ENCODE data around the gene EFHD2. TPM values are rescaled to one million over a fixed set of nuclear protein-coding genes. Genes with fewer than 3 reads are reported as not detected.

EFHD2 gene
- total RNA-seq, 4 donors from 2014 or later: 47.5 to 79.5 (median 61.0) TPM

DNA sequence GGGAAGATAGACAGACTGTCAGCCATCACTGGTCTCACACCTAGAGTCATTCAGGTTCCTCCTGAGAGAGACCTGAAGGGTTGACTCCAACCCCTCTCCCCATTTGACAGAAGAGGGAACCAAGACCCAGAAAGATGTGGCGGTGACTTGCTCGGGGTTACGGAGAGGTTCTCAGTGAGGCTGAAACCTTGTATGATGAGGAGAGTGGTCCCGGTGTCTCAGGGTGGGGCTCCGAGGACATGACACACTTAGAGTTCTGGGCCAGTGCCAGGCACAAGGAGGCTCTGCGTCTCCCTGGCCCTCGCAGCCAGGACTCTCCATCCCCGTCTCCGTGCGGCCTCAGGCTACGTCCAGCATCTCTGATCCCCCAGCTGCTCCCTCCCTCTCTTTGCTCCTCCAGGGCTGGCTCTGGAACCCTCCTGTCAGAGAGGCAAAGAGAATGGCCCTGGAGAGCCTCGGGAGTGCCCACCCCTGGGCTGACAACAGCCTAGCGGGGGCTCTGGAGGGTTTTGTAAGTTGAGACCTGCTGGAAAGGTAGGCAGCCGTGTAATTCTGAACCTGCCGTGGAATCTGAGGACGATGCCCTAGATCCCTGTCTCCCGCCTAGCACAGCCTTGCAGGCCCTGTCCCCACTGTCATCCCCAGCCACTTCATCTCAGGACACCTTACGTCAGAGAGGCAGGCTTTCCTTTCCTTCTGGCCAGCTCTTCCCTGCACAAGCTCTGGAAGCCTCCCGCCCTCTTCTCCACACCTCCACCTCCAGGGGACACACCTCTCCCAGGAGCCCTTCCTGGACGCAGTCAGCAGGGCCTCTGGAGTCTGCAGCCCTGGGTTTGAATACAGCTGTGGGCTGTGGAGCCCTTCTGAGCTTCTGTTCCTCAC is 4.1 kb downstream of the EFHD2 start:
- no peak for DNase-seq
- Histone ChIP-seq H3K4me3 (no peak overlapping the region), H3K27ac (peak overlapping the region in 3 of 4 donors; percentile 21 to 90 (median 87)), H3K36me3 (peaks cover 0 to 13% (median 0%) of the 10 kb centered on the region in 3 donors), H3K4me1 (peaks cover 34 to 92% (median 74%) of the 10 kb centered on the region in 3 donors), H3K9me3 (no peaks in the 10 kb centered on the region), H3K27me3 (no peaks in the 10 kb centered on the region)
- 72 to 85% methylated on average over 10 to 16 of the region's 20 CpGs for WGBS, 2 donors
- TF ChIP-seq CTCF (IDR thresholded peaks at IDR 0.05): no peak
- no peak for TF ChIP-seq POLR2A (IDR thresholded peaks at IDR 0.05)
- intact Hi-C loops (cut with DNase I): no loop called here

- intact Hi-C loops (cut with DNase I): no loop called here
- Histone ChIP-seq H3K27me3 (no peaks in the 10 kb centered on the region), H3K9me3 (no peaks in the 10 kb centered on the region), H3K36me3 (peaks cover 0 to 13% (median 0%) of the 10 kb centered on the region in 3 donors), H3K4me3 (no peak overlapping the region), H3K4me1 (peaks cover 40 to 93% (median 75%) of the 10 kb centered on the region in 3 donors), H3K27ac (peak overlapping the region in 1 of 4 donors; percentile 87)
- DNase-seq: no peak
- WGBS, 2 donors: 88 to 97% methylated on average over 4 to 9 of the region's 10 CpGs
- TF ChIP-seq POLR2A (IDR thresholded peaks at IDR 0.05) (no peak), CTCF (IDR thresholded peaks at IDR 0.05) (no peak)
Observed at GRCh38 chr1:15414445-15414983, 4.8 kb downstream of the EFHD2 start.

- no peaks in the 10 kb centered on the region for H3K27me3 ChIP-seq
- peaks cover 32 to 87% (median 65%) of the 10 kb centered on the region in 3 donors for H3K4me1 ChIP-seq
- TF ChIP-seq POLR2A (IDR thresholded peaks at IDR 0.05) (no peak), CTCF (IDR thresholded peaks at IDR 0.05) (no peak)
- peak overlapping the region in 1 of 4 donors; percentile 26 for H3K4me3 ChIP-seq
- peak overlapping the region; percentile 80 to 88 (median 84) for H3K27ac ChIP-seq
- no peaks in the 10 kb centered on the region for H3K9me3 ChIP-seq
- 26% methylated on average over 18 of the region's 18 CpGs for WGBS, 2 donors
- intact Hi-C loops (cut with DNase I): no loop called here
- H3K36me3 ChIP-seq: peaks cover 0 to 21% (median 0%) of the 10 kb centered on the region in 3 donors
- DNase-seq: no peak
Observed at GRCh38 chr1:15417059-15417934, 7.6 kb downstream of the EFHD2 start.

DNA sequence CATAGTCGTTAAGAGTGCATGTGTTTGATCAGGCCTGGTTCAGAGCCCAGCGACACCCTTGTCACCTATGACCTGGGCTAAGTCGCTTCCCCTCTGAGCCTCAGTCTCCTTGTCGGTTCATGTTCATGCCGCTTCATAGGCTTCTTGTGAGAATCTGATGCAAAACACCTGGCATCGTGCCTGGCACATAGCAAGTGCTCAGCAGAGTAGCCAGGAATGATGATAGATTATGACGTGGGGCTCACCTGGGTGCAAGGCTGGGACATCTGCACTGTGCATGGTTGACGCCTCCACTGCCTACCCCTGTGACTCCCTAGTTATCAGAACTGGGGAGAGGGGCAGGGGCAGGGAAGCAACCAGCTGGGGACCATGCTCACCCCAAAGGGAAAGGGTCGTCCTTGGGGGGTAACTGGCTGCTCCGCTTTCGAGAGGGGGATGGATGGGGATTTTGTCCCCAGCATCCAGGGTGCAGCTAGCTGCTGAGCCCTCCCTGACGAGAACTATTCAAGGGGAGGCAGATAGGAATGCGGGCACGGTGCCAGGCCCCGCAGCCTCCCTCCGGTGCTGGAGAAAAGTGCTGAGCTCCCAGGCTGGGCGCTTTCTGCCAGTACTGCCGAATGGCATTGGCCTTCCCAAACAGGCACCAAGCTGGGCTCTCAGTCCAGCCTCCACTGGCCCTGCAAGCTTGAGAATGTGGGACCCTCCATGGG is 9.3 kb downstream of the EFHD2 start:
- TF ChIP-seq POLR2A (IDR thresholded peaks at IDR 0.05) (no peak), CTCF (IDR thresholded peaks at IDR 0.05) (no peak)
- DNase-seq: no peak
- Histone ChIP-seq H3K27ac (peak overlapping the region in 3 of 4 donors; percentile 13 to 55 (median 13)), H3K36me3 (peaks cover 0 to 28% (median 0%) of the 10 kb centered on the region in 3 donors), H3K4me1 (peaks cover 32 to 84% (median 54%) of the 10 kb centered on the region in 3 donors), H3K9me3 (no peaks in the 10 kb centered on the region), H3K4me3 (no peak overlapping the region), H3K27me3 (no peaks in the 10 kb centered on the region)
- intact Hi-C loops (cut with DNase I): no loop called here
- 43 to 83% methylated on average over 8 to 13 of the region's 18 CpGs for whole genome bisulfite sequencing, 2 donors
